HepG2 (cell line): ENCODE data around the gene NAV1. TPM values are rescaled to one million over a fixed set of nuclear protein-coding genes. Genes with fewer than 3 reads are reported as not detected.

Source experiments
- CHCHD3 ChIP-seq: sonication (generic); formaldehyde crosslinking; IDR thresholded peaks from 2 replicates; pipeline ENCODE4 v1.8.0; 2022; ENCODE audit warnings: mild to moderate bottlenecking, missing genetic modification reagents, moderate library complexity
- CSRNP2 ChIP-seq: sonication (generic); formaldehyde crosslinking; conservative IDR thresholded peaks from 2 replicates; pipeline ENCODE4 v1.8.0; 2022; ENCODE audit warnings: low read depth, missing genetic modification reagents
- FOXA3 ChIP-seq: IDR thresholded peaks from 2 replicates; pipeline ENCODE4 v1.6.1; 2016; ENCODE audit warnings: missing genetic modification reagents, missing compliant biosample characterization
- FOXO1 ChIP-seq: sonication (generic); formaldehyde crosslinking; IDR thresholded peaks from 2 replicates; pipeline ENCODE4 v1.4.0; 2020; ENCODE audit warnings: missing genetic modification reagents
- KDM2A ChIP-seq: sonication (generic); formaldehyde crosslinking; IDR thresholded peaks from 2 replicates; pipeline ENCODE4 v1.4.0; 2020; ENCODE audit warnings: low read depth, missing genetic modification reagents, borderline replicate concordance
- POLR2AphosphoS2 ChIP-seq: IDR thresholded peaks from 2 replicates; pipeline ENCODE4 v1.6.1; 2011; ENCODE audit warnings: low read depth, low read length, improper control_type of control experiment
- SRF ChIP-seq: IDR thresholded peaks from 2 replicates; pipeline ENCODE4 v1.6.1; 2011; ENCODE audit warnings: mild to moderate bottlenecking, low read depth, low read length, moderate library complexity
- SRSF4 ChIP-seq: fragments of 200-400 bp; formaldehyde crosslinking; IDR thresholded peaks from one replicate; pipeline ENCODE4 v1.6.1; 2018; ENCODE audit warnings: mild to moderate bottlenecking, low read depth, low read length, moderate library complexity; ENCODE audit not compliant: poor library complexity, severe bottlenecking
- ZBTB33 ChIP-seq: sonication (generic); formaldehyde crosslinking; IDR thresholded peaks from 2 replicates; pipeline ENCODE4 v1.4.0; 2020; ENCODE audit warnings: missing genetic modification reagents
- ZNF101 ChIP-seq: sonication (generic); formaldehyde crosslinking; IDR thresholded peaks from 2 replicates; pipeline ENCODE4 v1.4.0; 2020; ENCODE audit warnings: mild to moderate bottlenecking, low read depth, missing genetic modification reagents, borderline replicate concordance
- ZNF430 ChIP-seq: sonication (generic); formaldehyde crosslinking; IDR thresholded peaks from 2 replicates; pipeline ENCODE4 v1.9.0; 2021; ENCODE audit warnings: mild to moderate bottlenecking, missing genetic modification reagents
- ZNF432 ChIP-seq: sonication (generic); formaldehyde crosslinking; IDR thresholded peaks from 2 replicates; pipeline ENCODE4 v1.5.0; 2020; ENCODE audit warnings: missing genetic modification reagents, mild to moderate bottlenecking, borderline replicate concordance
- ZNF776 ChIP-seq: sonication (generic); formaldehyde crosslinking; IDR thresholded peaks from 2 replicates; pipeline ENCODE4 v1.4.0; 2020; ENCODE audit warnings: mild to moderate bottlenecking, missing genetic modification reagents
- ZNF784 ChIP-seq: sonication (generic); formaldehyde crosslinking; IDR thresholded peaks from 2 replicates; pipeline ENCODE4 v1.5.1; 2020; ENCODE audit warnings: missing genetic modification reagents, mild to moderate bottlenecking, borderline replicate concordance
- polyA plus RNA-seq, 8 experiments: library from polyadenylated mRNA; depleted of rRNA in 3 of 8; stranded (reverse) in 7 of 8; unstranded in 1 of 8; fragments of >200 nt; fragmentation: Illumina TruSeq in 4 of 8; extraction: Trizol in 4 of 8; gene quantifications; 2 replicates each; pipeline versions ENCODE4 v1.2.1 to v1.2.3, GENCODE V29; 2011 to 2016; ENCODE audit warnings: low read depth in 4 of 8, missing spikeins in 1 of 8, mixed read lengths in 1 of 8; ENCODE audit not compliant: insufficient read depth in 1 of 8
- total RNA-seq, 5 experiments: library from RNA; depleted of rRNA; stranded (reverse); fragments of >200 nt; fragmentation: Illumina TruSeq; extraction: Trizol; gene quantifications; 2 replicates each; pipeline ENCODE4 v1.2.3, GENCODE V29; 2016; ENCODE audit warnings: low read depth in 1 of 5
- TF ChIP-seq, protein P1 (sequence below): sonication (generic); formaldehyde crosslinking; IDR thresholded peaks from 2 replicates; pipeline ENCODE4 v1.5.0; 2020; ENCODE audit warnings: missing genetic modification reagents
- TF ChIP-seq, protein P2 (sequence below): sonication (generic); formaldehyde crosslinking; IDR thresholded peaks from 2 replicates; pipeline ENCODE4 v1.4.0; 2020; ENCODE audit warnings: missing genetic modification reagents, borderline replicate concordance
- TF ChIP-seq, protein P3 (sequence below): sonication (generic); formaldehyde crosslinking; IDR thresholded peaks from 2 replicates; pipeline ENCODE4 v1.4.0; 2020; ENCODE audit warnings: missing genetic modification reagents
- TF ChIP-seq, protein P4 (sequence below): sonication (generic); formaldehyde crosslinking; IDR thresholded peaks from 2 replicates; pipeline ENCODE4 v1.9.0; 2021; ENCODE audit warnings: missing genetic modification reagents, mild to moderate bottlenecking, borderline replicate concordance

Gene NAV1
- total and polyA plus RNA-seq, 2 of the 13 experiments (the other 11 are each of a cell fraction or from before 2014, with no cell fraction given): not detected

DNA sequence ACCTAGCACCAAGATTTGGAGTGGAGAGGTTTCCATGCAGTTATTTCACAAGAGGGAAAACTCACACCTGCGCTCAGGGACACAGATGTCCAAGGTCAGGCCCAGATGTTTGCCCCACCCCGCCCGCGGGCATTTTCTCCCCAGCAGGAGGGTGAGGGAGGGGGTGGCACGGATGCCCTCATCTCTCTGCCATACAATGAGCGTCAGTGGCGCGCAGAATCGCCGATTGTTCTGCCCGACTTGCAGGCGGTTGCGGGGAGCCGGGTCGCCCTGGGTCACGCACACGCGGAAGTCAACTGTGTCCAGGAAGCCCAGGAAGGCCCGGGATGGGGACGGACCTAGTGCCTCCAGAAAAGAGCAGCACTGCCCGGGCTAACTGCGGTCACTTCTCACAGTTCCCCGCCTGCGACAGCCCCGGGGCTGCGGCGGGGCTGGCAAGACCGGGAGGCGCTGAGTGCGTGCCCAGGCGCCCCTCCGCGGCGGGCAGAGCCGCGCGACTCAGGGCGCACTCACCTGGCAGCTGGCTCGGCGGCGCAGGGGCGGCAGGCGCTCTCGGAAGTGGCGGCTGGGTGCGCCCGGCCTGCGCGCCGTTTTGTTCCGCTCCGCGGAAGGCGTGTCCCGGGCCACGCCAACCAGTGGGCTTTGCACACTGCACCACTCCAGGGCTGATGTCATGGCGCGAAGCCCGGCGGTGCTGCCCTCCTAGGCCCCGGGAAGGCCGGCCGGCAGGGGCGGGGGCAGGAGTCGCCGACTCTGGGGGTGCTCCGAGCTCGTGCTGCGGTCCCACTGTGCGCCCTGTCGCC is 32.2 kb upstream of the NAV1 start, which contains the start of gene CSRP1 (continued):
- TF ChIP-seq ZNF784 (CRISPR knock-in tag) (no peak), POLR2AphosphoS2 (no peak), ZNF432 (CRISPR knock-in tag) (no peak), ZNF776 (CRISPR knock-in tag) (peak; percentile 46; the same call in 1 of the 2 replicates), SRSF4 (no peak), ZNF430 (CRISPR knock-in tag) (no peak), ZNF101 (CRISPR knock-in tag) (no peak), KDM2A (CRISPR knock-in tag) (peak; percentile 68; the same call in 1 of the 2 replicates), FOXO1 (CRISPR knock-in tag) (0 out of 2 replicates have a peak, but pooled peaks have one; percentile 4), SRF (no peak), FOXA3 (CRISPR knock-in tag) (no peak), CSRNP2 (CRISPR knock-in tag) (no peak), ZBTB33 (CRISPR knock-in tag) (no peak), CHCHD3 (CRISPR knock-in tag) (no peak)
- TF ChIP-seq, protein P1, sequence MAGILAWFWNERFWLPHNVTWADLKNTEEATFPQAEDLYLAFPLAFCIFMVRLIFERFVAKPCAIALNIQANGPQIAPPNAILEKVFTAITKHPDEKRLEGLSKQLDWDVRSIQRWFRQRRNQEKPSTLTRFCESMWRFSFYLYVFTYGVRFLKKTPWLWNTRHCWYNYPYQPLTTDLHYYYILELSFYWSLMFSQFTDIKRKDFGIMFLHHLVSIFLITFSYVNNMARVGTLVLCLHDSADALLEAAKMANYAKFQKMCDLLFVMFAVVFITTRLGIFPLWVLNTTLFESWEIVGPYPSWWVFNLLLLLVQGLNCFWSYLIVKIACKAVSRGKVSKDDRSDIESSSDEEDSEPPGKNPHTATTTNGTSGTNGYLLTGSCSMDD (CRISPR knock-in tag): no peak
- TF ChIP-seq, protein P2, sequence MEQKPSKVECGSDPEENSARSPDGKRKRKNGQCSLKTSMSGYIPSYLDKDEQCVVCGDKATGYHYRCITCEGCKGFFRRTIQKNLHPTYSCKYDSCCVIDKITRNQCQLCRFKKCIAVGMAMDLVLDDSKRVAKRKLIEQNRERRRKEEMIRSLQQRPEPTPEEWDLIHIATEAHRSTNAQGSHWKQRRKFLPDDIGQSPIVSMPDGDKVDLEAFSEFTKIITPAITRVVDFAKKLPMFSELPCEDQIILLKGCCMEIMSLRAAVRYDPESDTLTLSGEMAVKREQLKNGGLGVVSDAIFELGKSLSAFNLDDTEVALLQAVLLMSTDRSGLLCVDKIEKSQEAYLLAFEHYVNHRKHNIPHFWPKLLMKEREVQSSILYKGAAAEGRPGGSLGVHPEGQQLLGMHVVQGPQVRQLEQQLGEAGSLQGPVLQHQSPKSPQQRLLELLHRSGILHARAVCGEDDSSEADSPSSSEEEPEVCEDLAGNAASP: no peak
- TF ChIP-seq, protein P3, sequence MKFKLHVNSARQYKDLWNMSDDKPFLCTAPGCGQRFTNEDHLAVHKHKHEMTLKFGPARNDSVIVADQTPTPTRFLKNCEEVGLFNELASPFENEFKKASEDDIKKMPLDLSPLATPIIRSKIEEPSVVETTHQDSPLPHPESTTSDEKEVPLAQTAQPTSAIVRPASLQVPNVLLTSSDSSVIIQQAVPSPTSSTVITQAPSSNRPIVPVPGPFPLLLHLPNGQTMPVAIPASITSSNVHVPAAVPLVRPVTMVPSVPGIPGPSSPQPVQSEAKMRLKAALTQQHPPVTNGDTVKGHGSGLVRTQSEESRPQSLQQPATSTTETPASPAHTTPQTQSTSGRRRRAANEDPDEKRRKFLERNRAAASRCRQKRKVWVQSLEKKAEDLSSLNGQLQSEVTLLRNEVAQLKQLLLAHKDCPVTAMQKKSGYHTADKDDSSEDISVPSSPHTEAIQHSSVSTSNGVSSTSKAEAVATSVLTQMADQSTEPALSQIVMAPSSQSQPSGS (CRISPR knock-in tag): peak; percentile 57; the same call in 1 of the 2 replicates
- TF ChIP-seq, protein P4, sequence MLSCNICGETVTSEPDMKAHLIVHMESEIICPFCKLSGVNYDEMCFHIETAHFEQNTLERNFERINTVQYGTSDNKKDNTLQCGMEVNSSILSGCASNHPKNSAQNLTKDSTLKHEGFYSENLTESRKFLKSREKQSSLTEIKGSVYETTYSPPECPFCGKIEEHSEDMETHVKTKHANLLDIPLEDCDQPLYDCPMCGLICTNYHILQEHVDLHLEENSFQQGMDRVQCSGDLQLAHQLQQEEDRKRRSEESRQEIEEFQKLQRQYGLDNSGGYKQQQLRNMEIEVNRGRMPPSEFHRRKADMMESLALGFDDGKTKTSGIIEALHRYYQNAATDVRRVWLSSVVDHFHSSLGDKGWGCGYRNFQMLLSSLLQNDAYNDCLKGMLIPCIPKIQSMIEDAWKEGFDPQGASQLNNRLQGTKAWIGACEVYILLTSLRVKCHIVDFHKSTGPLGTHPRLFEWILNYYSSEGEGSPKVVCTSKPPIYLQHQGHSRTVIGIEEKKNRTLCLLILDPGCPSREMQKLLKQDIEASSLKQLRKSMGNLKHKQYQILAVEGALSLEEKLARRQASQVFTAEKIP (CRISPR knock-in tag): no peak
